HG03280 (cell line): ENCODE data around the gene TMEM89.

ENCODE experiments used
- ATAC-seq: cut with Tn5 transposase; IDR thresholded peaks from one replicate; pipeline ENCODE4 v1.9.1; 2021; ENCODE audit warnings: mild to moderate bottlenecking, moderate library complexity; ENCODE audit not compliant: unreplicated experiment

Gene TMEM89

GRCh38 chr3:48591886-48592518 lies 29.6 kb downstream of the TMEM89 start:
- no peak for ATAC-seq

- no peak for ATAC-seq
Measured at GRCh38 chr3:48591436-48591835, 30.1 kb downstream of the TMEM89 start.

GRCh38 chr3:48588230-48588629 lies 33.3 kb downstream of the TMEM89 start:
- no peak for ATAC-seq

GRCh38 chr3:48587686-48588085 lies 33.9 kb downstream of the TMEM89 start:
- ATAC-seq = no peak

- no peak for ATAC-seq
Measured at GRCh38 chr3:48585411-48585810, 36.2 kb downstream of the TMEM89 start.

GRCh38 chr3:48584836-48585235 lies 36.7 kb downstream of the TMEM89 start:
- no peak for ATAC-seq

GRCh38 chr3:48581621-48582481 lies 39.7 kb downstream of the TMEM89 start:
- ATAC-seq = no peak

- ATAC-seq = no peak
Measured at GRCh38 chr3:48576647-48577046, 44.9 kb downstream of the TMEM89 start.

GRCh38 chr3:48575366-48575765 lies 46.2 kb downstream of the TMEM89 start:
- ATAC-seq = no peak

- no peak for ATAC-seq
Measured at GRCh38 chr3:48573973-48574585, 47.5 kb downstream of the TMEM89 start.

- ATAC-seq = no peak
Measured at GRCh38 chr3:48572517-48572916, 49.1 kb downstream of the TMEM89 start.

GRCh38 chr3:48571938-48572337 lies 49.6 kb downstream of the TMEM89 start:
- ATAC-seq = no peak
